Activated T-helper 2 cell treated with anti-CD3 and anti-CD28 coated beads, Interferon-gamma antibody, Interleukin-2, Interleukin-4, amounts not matched to agents 10 μg/mL and 5 μg/mL and 100 μg/mL, durations not matched to agents 14 hours and 24 hours and 36 hours (primary cell): ENCODE measurements around the gene SAP25. TPM values are rescaled to one million over a fixed set of nuclear protein-coding genes. Genes with fewer than 3 reads are reported as not detected.
"Not testable (repeated sequence)": the region's sequence is repeated elsewhere in the genome, so short reads cannot be mapped to it uniquely, and the experiment has no call there.

Experiments
- DNase-seq: peaks from one replicate; pipeline ENCODE4 v3.0.0; 2021; ENCODE audit warnings: low spot score
- H3K27ac Mint-ChIP-seq: one replicate; pipeline ENCODE4 v1.8.0; 2021; ENCODE audit warnings: mixed read lengths
- H3K27me3 Mint-ChIP-seq: one replicate; pipeline ENCODE4 v1.8.0; 2021; ENCODE audit warnings: low read depth, mixed read lengths
- H3K36me3 Mint-ChIP-seq: one replicate; pipeline ENCODE4 v1.8.0; 2021; ENCODE audit warnings: low read depth, mixed read lengths
- H3K4me1 Mint-ChIP-seq: one replicate; pipeline ENCODE4 v1.8.0; 2021; ENCODE audit warnings: low read depth, mixed read lengths
- H3K4me3 Mint-ChIP-seq: one replicate; pipeline ENCODE4 v1.8.0; 2021; ENCODE audit warnings: low read depth, mild to moderate bottlenecking, moderate library complexity, mixed read lengths
- H3K9me3 Mint-ChIP-seq: one replicate; pipeline ENCODE4 v1.8.0; 2021; ENCODE audit warnings: mixed read lengths
- intact Hi-C: fragments of 100-400 bp; cut with micrococcal nuclease; formaldehyde crosslinking; loops from one replicate; pipeline ENCODE4 v1.15.1; 2023
- total RNA-seq: library from RNA; stranded (reverse); gene quantifications from 2 replicates; pipeline ENCODE4 v1.2.3, GENCODE V29; 2022

The SAP25 gene
- total RNA-seq, 1 donor from 2014 or later = 11.3 TPM

DNA sequence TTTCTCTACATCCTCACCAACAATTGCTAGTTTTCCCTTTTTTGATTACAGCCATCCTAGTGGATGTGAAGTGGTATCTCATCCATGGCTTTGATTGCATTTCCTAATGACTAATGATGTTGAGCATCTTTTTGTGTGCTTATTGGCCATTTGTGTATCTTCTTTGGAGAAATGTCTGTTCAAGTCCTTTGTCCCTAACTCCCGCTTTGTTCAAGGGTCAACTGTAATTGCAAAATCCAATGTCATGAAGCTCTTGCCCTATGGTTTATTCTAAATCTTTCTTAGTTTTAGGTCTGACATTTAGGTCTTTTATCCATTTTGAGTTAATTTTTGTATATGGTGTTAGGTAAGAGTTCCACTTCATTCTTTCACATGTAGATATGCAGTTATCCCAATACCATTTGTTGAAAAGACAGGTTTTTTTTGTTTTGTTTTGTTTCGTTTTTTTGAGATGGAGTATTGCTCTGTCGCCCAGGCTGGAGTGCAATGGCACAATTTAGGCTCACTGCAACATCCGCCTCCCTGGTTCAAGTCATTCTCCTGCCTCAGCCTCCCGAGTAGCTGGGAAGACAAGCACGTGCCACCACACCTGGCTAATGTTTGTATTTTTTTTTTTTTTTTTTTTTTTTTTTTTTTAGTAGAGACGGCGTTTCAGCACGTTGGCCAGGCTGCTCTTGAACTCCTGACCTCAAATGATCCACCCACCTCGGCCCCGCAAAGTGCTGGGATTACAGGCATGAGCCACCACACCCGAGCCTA is 45.4 kb downstream of the SAP25 start:
- H3K27me3 Mint-ChIP-seq, H3K27ac Mint-ChIP-seq, H3K36me3 Mint-ChIP-seq, DNase-seq, H3K4me3 Mint-ChIP-seq, H3K9me3 Mint-ChIP-seq, intact Hi-C loops: not testable (repeated sequence)
- peaks cover 10% of the 10 kb centered on the region for H3K4me1 Mint-ChIP-seq

DNA sequence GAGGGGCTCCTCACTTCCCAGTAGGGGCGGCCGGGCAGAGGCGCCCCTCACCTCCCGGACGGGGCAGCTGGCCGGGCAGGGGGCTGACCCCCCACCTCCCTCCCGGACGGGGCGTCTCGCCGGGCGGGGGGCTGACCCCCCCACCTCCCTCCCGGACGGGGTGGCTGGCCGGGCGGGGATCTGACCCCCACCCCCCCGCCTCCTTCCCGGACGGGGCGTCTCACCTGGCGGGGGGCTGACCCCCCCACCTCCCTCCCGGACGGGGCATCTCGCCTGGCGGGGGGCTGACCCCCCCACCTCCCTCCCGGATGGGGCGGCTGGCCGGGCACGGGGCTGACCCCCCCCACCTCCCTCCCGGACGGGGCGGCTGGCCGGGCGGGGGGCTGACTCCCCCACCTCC is 50.5 kb downstream of the SAP25 start:
- H3K27ac Mint-ChIP-seq, H3K9me3 Mint-ChIP-seq, H3K27me3 Mint-ChIP-seq, intact Hi-C loops, DNase-seq, H3K4me1 Mint-ChIP-seq, H3K36me3 Mint-ChIP-seq, H3K4me3 Mint-ChIP-seq: not testable (repeated sequence)

Other genes with a start within 250 kb of the SAP25 start
- gene PILRB, start 215.8 kb downstream of the SAP25 start, total RNA-seq = 86.2 and 87.5 TPM in 2 replicates
- gene PILRA, start 200.4 kb downstream of the SAP25 start, total RNA-seq = 12.3 TPM in 2 replicates
- 1.1 and 3.5 TPM in 2 replicates for gene ZCWPW1, start 145.2 kb downstream of the SAP25 start, total RNA-seq
- gene MEPCE, start 144.1 kb downstream of the SAP25 start, total RNA-seq = 50.9 and 51.0 TPM in 2 replicates
- gene PPP1R35, start 137.4 kb downstream of the SAP25 start, total RNA-seq = 59.8 and 63.6 TPM in 2 replicates
- 3.2 and 4.5 TPM in 2 replicates for gene SPACDR, start 109.6 kb downstream of the SAP25 start, total RNA-seq
- 103 and 106 TPM in 2 replicates for gene TSC22D4, start 94.7 kb downstream of the SAP25 start, total RNA-seq
- 0.27 and 0.34 TPM in 2 replicates for gene NYAP1, start 90.0 kb downstream of the SAP25 start, total RNA-seq
- gene AGFG2, start 34.7 kb downstream of the SAP25 start, total RNA-seq = 75.5 and 75.7 TPM in 2 replicates
- gene LRCH4, start 12.2 kb upstream of the SAP25 start, total RNA-seq = 105 and 106 TPM in 2 replicates
- gene FBXO24, start 12.4 kb upstream of the SAP25 start, total RNA-seq = 0.37 and 0.91 TPM in 2 replicates
- 8.6 and 10.3 TPM in 2 replicates for gene PCOLCE, start 28.5 kb upstream of the SAP25 start, total RNA-seq
- gene MOSPD3, start 38.6 kb upstream of the SAP25 start, total RNA-seq = 14.1 TPM in 2 replicates
- gene TFR2, start 67.7 kb upstream of the SAP25 start, total RNA-seq = 16.7 and 19.7 TPM in 2 replicates
- not detected in 2 replicates for gene ACTL6B, start 82.5 kb upstream of the SAP25 start, total RNA-seq
- gene GNB2, start 99.8 kb upstream of the SAP25 start, total RNA-seq = 221 and 224 TPM in 2 replicates
- gene GIGYF1, start 120.3 kb upstream of the SAP25 start, total RNA-seq = 51.0 and 53.9 TPM in 2 replicates
- 67.6 and 68.7 TPM in 2 replicates for gene POP7, start 132.2 kb upstream of the SAP25 start, total RNA-seq
- 0.14 TPM in 1 of 2 replicates, not detected in the other for gene EPO, start 146.6 kb upstream of the SAP25 start, total RNA-seq
- gene ZAN, start 159.7 kb upstream of the SAP25 start, total RNA-seq = not detected in 2 replicates